ENCODE data around the gene PALB2. TPM values are rescaled to one million over a fixed set of nuclear protein-coding genes. Genes with fewer than 3 reads are reported as not detected.

The PALB2 gene
- total RNA-seq, 4 donors from 2014 or later = 6.9 to 13.3 (median 8.6) TPM

DNA sequence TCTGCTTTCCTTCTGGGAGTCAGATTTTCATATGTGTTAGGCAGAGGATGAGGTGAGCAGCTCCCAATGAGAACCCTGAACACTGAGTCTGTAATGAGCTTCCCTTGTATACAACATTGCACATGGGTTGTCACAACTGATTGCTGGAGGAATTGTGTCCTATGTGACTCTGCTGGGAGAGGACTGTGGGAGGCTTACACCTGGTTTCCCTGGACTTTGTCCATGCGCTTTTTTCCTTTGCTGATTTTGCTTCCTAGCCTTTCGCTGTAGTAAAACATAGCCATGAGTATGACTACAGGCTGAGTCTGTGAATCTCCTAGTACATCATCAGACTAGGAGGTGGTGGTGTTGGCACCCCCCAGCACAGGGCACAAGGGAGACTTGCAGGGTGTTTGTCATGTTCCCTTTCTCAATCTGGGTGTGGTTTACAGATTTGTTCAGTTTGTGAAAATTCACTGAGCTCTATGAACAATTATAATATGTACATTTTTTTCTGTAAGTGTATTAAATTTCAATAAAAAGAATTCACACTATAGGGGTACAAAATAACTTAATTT is 35.9 kb upstream of the PALB2 start:
- Histone ChIP-seq H3K9me3 (no peaks in the 10 kb centered on the region), H3K4me3 (no peak overlapping the region), H3K27ac (replicated peaks in 1 of 4) (no peak overlapping the region), H3K27me3 (no peaks in the 10 kb centered on the region), H3K36me3 (peaks cover 0 to 50% (median 26%) of the 10 kb centered on the region in 4 donors), H3K4me1 (peaks cover 12 to 21% (median 18%) of the 10 kb centered on the region in 4 donors)
- WGBS = 97% methylated on average over 2 of the region's 2 CpGs
- intact Hi-C loops (cut with DNase I) = no loop called here
- no peak for DNase-seq (ENCODE audit: extremely low spot score)
- TF ChIP-seq POLR2A (IDR thresholded peaks at IDR 0.05; ENCODE audit: low read depth) (no peak), POLR2AphosphoS5 (IDR thresholded peaks at IDR 0.05) (no peak), EP300 (IDR thresholded peaks at IDR 0.05) (no peak)
- TF ChIP-seq, protein P1, sequence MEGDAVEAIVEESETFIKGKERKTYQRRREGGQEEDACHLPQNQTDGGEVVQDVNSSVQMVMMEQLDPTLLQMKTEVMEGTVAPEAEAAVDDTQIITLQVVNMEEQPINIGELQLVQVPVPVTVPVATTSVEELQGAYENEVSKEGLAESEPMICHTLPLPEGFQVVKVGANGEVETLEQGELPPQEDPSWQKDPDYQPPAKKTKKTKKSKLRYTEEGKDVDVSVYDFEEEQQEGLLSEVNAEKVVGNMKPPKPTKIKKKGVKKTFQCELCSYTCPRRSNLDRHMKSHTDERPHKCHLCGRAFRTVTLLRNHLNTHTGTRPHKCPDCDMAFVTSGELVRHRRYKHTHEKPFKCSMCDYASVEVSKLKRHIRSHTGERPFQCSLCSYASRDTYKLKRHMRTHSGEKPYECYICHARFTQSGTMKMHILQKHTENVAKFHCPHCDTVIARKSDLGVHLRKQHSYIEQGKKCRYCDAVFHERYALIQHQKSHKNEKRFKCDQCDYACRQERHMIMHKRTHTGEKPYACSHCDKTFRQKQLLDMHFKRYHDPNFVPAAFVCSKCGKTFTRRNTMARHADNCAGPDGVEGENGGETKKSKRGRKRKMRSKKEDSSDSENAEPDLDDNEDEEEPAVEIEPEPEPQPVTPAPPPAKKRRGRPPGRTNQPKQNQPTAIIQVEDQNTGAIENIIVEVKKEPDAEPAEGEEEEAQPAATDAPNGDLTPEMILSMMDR (IDR thresholded peaks at IDR 0.05) = no peak

DNA sequence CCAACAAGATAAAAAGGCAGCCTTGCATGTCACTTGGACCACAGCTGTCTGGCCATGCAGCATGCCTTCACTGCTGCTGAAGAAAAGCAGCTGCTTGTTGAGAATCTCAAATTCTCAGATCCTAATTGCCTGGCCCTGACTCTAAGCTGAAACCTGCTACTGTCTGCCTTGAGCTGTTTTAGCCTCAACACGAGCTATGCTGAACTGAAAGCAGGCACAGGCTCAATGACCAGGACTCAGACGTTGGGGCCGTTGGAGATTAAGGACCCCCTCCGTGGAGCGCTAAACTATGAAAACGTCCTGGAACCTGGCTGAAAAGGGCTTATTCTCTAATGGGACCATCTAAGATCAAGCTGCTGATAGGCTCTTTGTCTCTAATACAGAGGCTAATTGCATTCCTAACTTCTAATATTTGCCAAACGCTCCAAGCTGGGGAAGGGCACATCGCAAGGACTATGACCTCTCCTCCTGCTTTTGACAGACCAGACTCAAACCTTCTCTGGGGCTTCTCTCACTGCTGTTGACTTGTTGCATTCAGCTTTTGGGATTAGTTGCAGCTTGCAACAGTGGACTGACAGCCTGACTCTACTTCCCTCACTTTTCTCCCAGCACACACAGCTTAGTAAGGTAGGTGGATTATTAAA is 33.0 kb upstream of the PALB2 start:
- H3K36me3 ChIP-seq = peaks cover 4 to 58% (median 36%) of the 10 kb centered on the region in 4 donors
- 74% methylated on average over 8 of the region's 8 CpGs for WGBS
- no peak overlapping the region for H3K4me3 ChIP-seq
- H3K27ac ChIP-seq (replicated peaks in 1 of 4) = no peak overlapping the region
- no peaks in the 10 kb centered on the region for H3K27me3 ChIP-seq
- no peaks in the 10 kb centered on the region for H3K9me3 ChIP-seq
- TF ChIP-seq, protein P1 (IDR thresholded peaks at IDR 0.05) = no peak
- TF ChIP-seq POLR2A (IDR thresholded peaks at IDR 0.05; ENCODE audit: low read depth) = no peak
- no peak for TF ChIP-seq POLR2AphosphoS5 (IDR thresholded peaks at IDR 0.05)
- TF ChIP-seq EP300 (IDR thresholded peaks at IDR 0.05) = no peak
- DNase-seq (ENCODE audit: extremely low spot score) = no peak
- intact Hi-C loops (cut with DNase I) = no loop called here
- H3K4me1 ChIP-seq = peaks cover 8 to 13% (median 11%) of the 10 kb centered on the region in 4 donors

DNA sequence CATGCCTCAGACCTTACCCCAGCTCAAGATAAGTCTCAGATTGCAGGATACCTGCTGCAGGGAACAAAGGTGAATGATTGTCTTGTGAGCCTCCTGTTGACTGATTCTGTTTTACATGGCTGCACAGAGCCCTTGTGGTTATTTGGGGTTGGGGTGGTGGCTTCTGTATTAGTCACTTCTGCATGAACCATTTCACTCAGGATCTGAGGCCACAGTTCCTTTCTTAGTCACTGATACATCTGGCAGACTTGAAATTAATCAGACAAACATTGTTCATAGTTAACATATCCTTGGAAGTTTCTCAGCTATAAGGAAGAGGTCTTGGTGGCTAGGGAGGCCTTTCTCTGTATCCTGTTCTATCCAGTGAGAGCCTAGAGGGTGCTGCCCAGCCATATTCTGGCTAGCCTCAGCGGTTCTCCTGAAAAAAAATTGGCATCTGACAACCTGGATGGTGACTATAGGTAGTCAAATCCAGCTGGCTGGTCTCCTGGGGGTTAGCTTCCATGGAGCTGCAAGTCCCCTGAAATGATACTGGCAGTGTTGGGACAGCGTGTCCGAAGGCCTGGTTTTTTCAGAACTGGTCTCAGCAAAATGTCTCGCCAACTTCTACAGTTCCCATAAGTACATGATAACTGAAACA is 29.1 kb upstream of the PALB2 start:
- Histone ChIP-seq H3K27me3 (no peaks in the 10 kb centered on the region), H3K27ac (replicated peaks in 1 of 4) (no peak overlapping the region), H3K9me3 (no peaks in the 10 kb centered on the region), H3K4me3 (no peak overlapping the region), H3K4me1 (no peaks in the 10 kb centered on the region), H3K36me3 (peaks cover 41 to 92% (median 74%) of the 10 kb centered on the region in 4 donors)
- DNase-seq (ENCODE audit: extremely low spot score) = no peak
- WGBS = 93% methylated on average over 4 of the region's 4 CpGs
- intact Hi-C loops (cut with DNase I) = no loop called here
- no peak for TF ChIP-seq POLR2A (IDR thresholded peaks at IDR 0.05; ENCODE audit: low read depth)
- TF ChIP-seq EP300 (IDR thresholded peaks at IDR 0.05) = no peak
- TF ChIP-seq POLR2AphosphoS5 (IDR thresholded peaks at IDR 0.05) = no peak
- TF ChIP-seq, protein P1 (IDR thresholded peaks at IDR 0.05) = no peak

DNA sequence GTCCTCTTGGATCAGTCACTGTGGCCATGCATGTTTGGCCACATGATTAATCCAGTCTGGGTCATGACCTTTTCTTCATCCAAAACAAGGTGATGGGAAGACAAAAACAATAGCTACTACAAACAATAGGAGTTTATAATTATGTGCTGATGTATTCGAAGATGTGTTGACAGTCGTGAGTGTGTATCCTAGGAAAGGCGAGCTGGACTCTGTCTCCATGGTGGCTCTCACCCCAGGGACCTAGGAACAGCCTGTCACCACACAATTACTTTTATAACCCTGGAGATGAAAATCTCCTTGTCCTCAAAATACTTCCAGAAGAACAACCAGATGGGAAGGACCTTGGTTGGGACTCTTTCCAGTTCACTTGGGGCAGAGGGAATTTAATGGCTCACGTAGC is 27.8 kb upstream of the PALB2 start:
- WGBS = 90% methylated on average over 4 of the region's 4 CpGs
- no peak overlapping the region for H3K4me3 ChIP-seq
- H3K27ac ChIP-seq (replicated peaks in 1 of 4) = no peak overlapping the region
- TF ChIP-seq POLR2A (IDR thresholded peaks at IDR 0.05; ENCODE audit: low read depth) = no peak
- no peaks in the 10 kb centered on the region for H3K9me3 ChIP-seq
- no peak for DNase-seq (ENCODE audit: extremely low spot score)
- intact Hi-C loops (cut with DNase I) = no loop called here
- H3K27me3 ChIP-seq = no peaks in the 10 kb centered on the region
- H3K36me3 ChIP-seq = peaks cover 46 to 97% (median 82%) of the 10 kb centered on the region in 4 donors
- no peaks in the 10 kb centered on the region for H3K4me1 ChIP-seq

DNA sequence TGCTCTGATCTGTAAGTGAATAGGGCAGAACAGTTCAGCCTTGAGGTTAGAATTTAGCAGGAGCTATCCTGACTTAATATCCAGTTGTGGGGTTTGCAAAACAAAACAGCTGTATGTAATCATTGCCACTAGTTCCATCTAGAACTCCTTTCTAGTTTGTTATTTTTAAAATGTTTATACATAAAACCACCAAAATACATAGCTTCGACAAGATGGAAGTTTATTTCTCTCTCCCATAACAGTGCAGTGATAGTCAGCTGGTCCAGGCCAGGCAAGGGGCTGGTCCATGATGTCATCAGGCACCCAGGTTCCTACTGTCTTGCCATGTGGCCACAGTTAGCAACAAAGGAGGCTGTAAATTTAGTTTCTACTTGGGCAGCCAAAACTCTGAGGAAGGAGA is 27.1 kb upstream of the PALB2 start:
- no peak overlapping the region for H3K4me3 ChIP-seq
- no peak for TF ChIP-seq POLR2A (IDR thresholded peaks at IDR 0.05; ENCODE audit: low read depth)
- TF ChIP-seq EP300 (IDR thresholded peaks at IDR 0.05) = no peak
- TF ChIP-seq, protein P1 (IDR thresholded peaks at IDR 0.05) = no peak
- TF ChIP-seq POLR2AphosphoS5 (IDR thresholded peaks at IDR 0.05) = no peak
- intact Hi-C loops (cut with DNase I) = no loop called here
- no peaks in the 10 kb centered on the region for H3K27me3 ChIP-seq
- 50% methylated on average over 1 of the region's 1 CpG for WGBS
- DNase-seq (ENCODE audit: extremely low spot score) = no peak
- H3K36me3 ChIP-seq = peaks cover 46 to 97% (median 87%) of the 10 kb centered on the region in 4 donors
- H3K4me1 ChIP-seq = no peaks in the 10 kb centered on the region
- H3K27ac ChIP-seq (replicated peaks in 1 of 4) = no peak overlapping the region
- no peaks in the 10 kb centered on the region for H3K9me3 ChIP-seq
